Left lobe of liver (tissue), 1 donor: ENCODE data around the gene SELP. TPM values are rescaled to one million over a fixed set of nuclear protein-coding genes. Genes with fewer than 3 reads are reported as not detected.

Source experiments
- total RNA-seq: library from RNA; stranded (reverse); gene quantifications from one replicate; pipeline ENCODE4 v1.2.1, GENCODE V29; 2021
- donor health status: DM: no; HTN: yes; CAD: no.

Gene SELP
- total RNA-seq, 1 donor from 2014 or later: 0.78 TPM

Other genes with a start within 250 kb of the SELP start
- not detected for gene CCDC181, start 202.7 kb downstream of the SELP start, total RNA-seq
- 9.1 TPM for gene SLC19A2, start 144.2 kb downstream of the SELP start, total RNA-seq
- gene F5, start 43.6 kb downstream of the SELP start, total RNA-seq: 174 TPM
- gene SELL, start 81.5 kb upstream of the SELP start, total RNA-seq: 1.9 TPM
- gene SELE, start 104.0 kb upstream of the SELP start, total RNA-seq: 0.93 TPM
- 2.0 TPM for gene METTL18, start 164.8 kb upstream of the SELP start, total RNA-seq